MM.1S (cell line): ENCODE data around the gene SP110.

Source experiments
- DNase-seq: peaks from one replicate; pipeline ENCODE4 v3.0.0-alpha.2; 2015
- H2AFZ ChIP-seq: fragments of 300-600 bp; sonication (generic); 2 replicates; pipeline ENCODE4 v1.6.0; 2016; ENCODE audit warnings: antibody characterized with exemption, low read length
- H3F3A ChIP-seq: fragments of 300-600 bp; sonication (generic); 2 replicates; pipeline ENCODE4 v1.6.1; 2016; ENCODE audit warnings: mild to moderate bottlenecking, antibody characterized with exemption, low read length, moderate library complexity, mixed read lengths; ENCODE audit not compliant: insufficient read depth
- H3K27ac ChIP-seq: fragments of 300-600 bp; sonication (generic); 2 replicates; pipeline ENCODE4 v1.5.1; 2016; ENCODE audit warnings: mild to moderate bottlenecking, low read length
- H3K27me3 ChIP-seq: fragments of 300-600 bp; sonication (generic); replicated peaks from 2 replicates; pipeline ENCODE4 v1.6.0; 2016; ENCODE audit warnings: low read length; ENCODE audit not compliant: insufficient read depth
- H3K36me3 ChIP-seq: fragments of 300-600 bp; sonication (generic); replicated peaks from 2 replicates; pipeline ENCODE4 v1.6.1; 2016; ENCODE audit warnings: mild to moderate bottlenecking, low read length, mixed read lengths; ENCODE audit not compliant: insufficient read depth
- H3K4me1 ChIP-seq: fragments of 300-600 bp; sonication (generic); 2 replicates; pipeline ENCODE4 v1.6.1; 2016; ENCODE audit warnings: low read length, mixed read lengths
- H3K4me2 ChIP-seq: fragments of 300-600 bp; sonication (generic); 2 replicates; pipeline ENCODE4 v1.6.0; 2016; ENCODE audit warnings: low read depth, low read length
- H3K4me3 ChIP-seq: fragments of 300-600 bp; sonication (generic); 2 replicates; pipeline ENCODE4 v1.5.1; 2016; ENCODE audit warnings: low read length, mixed read lengths
- H3K79me2 ChIP-seq: fragments of 300-600 bp; sonication (generic); 2 replicates; pipeline ENCODE4 v1.6.1; 2016; ENCODE audit warnings: mixed run types, low read length, mixed read lengths
- H3K9ac ChIP-seq: fragments of 300-600 bp; sonication (generic); 2 replicates; pipeline ENCODE4 v1.6.1; 2016; ENCODE audit warnings: low read length, mixed read lengths
- H3K9me2 ChIP-seq: fragments of 300-600 bp; sonication (generic); replicated peaks from 2 replicates; pipeline ENCODE4 v1.6.1; 2016; ENCODE audit warnings: mild to moderate bottlenecking, low read length, mixed read lengths; ENCODE audit not compliant: insufficient read depth
- H3K9me3 ChIP-seq: fragments of 300-600 bp; sonication (generic); replicated peaks from 2 replicates; pipeline ENCODE4 v1.6.1; 2016; ENCODE audit warnings: mild to moderate bottlenecking, low read length, mixed read lengths; ENCODE audit not compliant: insufficient read depth
- H4K20me1 ChIP-seq: fragments of 300-600 bp; sonication (generic); 2 replicates; pipeline ENCODE4 v1.6.1; 2016; ENCODE audit warnings: mild to moderate bottlenecking, low read length, moderate library complexity, mixed read lengths; ENCODE audit not compliant: insufficient read depth
- EZH2 ChIP-seq: fragments of 300-600 bp; sonication (generic); optimal IDR thresholded peaks from 2 replicates; pipeline ENCODE3; 2017; ENCODE audit warnings: low read depth, mild to moderate bottlenecking, antibody characterized with exemption, low read length, mixed read lengths
- EZH2phosphoT487 ChIP-seq: fragments of 300-600 bp; sonication (generic); IDR thresholded peaks from 2 replicates; pipeline ENCODE4 v1.6.1; 2018; ENCODE audit warnings: antibody characterized with exemption, low read length
- TF ChIP-seq, protein P1 (sequence below): fragments of 300-600 bp; sonication (generic); IDR thresholded peaks from 2 replicates; pipeline ENCODE4 v1.5.1; 2016; ENCODE audit warnings: antibody characterized with exemption, low read length, mixed read lengths

Gene SP110

DNA sequence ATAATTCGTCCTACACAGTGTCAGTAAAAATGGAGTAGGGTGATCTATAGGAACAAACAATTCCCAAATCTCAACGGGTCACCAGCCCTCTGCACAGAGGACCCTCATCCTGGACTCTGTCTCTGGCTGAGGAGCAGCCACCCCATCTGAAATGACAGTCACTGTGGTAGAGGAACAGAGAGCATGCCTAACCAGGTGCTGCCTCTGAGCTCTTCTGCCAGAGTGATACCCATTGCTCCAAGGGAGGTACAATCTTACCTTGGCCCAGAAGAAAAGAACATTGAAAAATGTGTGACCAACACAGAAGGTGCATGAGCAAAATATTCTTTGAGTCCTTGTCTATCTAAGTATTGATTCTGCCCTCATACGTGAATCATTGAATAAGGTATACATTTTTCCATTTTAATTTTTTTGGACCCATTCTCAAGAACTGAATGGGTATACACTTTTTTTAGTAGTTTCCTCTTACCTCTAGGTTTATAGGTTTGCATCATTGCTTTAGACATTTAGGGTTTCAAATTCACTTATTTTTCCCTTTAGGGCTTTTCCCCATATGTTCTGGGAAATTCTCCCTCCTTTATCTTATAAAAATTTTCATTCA lies 14.4 kb upstream of the SP110 start:
- TF ChIP-seq EZH2 (no peak), EZH2phosphoT487 (no peak)
- TF ChIP-seq, protein P1, sequence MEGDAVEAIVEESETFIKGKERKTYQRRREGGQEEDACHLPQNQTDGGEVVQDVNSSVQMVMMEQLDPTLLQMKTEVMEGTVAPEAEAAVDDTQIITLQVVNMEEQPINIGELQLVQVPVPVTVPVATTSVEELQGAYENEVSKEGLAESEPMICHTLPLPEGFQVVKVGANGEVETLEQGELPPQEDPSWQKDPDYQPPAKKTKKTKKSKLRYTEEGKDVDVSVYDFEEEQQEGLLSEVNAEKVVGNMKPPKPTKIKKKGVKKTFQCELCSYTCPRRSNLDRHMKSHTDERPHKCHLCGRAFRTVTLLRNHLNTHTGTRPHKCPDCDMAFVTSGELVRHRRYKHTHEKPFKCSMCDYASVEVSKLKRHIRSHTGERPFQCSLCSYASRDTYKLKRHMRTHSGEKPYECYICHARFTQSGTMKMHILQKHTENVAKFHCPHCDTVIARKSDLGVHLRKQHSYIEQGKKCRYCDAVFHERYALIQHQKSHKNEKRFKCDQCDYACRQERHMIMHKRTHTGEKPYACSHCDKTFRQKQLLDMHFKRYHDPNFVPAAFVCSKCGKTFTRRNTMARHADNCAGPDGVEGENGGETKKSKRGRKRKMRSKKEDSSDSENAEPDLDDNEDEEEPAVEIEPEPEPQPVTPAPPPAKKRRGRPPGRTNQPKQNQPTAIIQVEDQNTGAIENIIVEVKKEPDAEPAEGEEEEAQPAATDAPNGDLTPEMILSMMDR: no peak
- Histone ChIP-seq H3K9me2 (no peaks in the 10 kb centered on the region), H3K9me3 (no peaks in the 10 kb centered on the region), H3K27ac (no peak overlapping the region), H3K4me3 (no peak overlapping the region), H3K27me3 (no peaks in the 10 kb centered on the region), H2AFZ (no peak overlapping the region), H3K79me2 (peaks cover 44% of the 10 kb centered on the region), H3F3A (no peaks in the 10 kb centered on the region), H3K4me2 (no peak overlapping the region), H4K20me1 (no peaks in the 10 kb centered on the region), H3K36me3 (no peaks in the 10 kb centered on the region), H3K9ac (no peak overlapping the region), H3K4me1 (peaks cover 5% of the 10 kb centered on the region)
- no peak for DNase-seq

DNA sequence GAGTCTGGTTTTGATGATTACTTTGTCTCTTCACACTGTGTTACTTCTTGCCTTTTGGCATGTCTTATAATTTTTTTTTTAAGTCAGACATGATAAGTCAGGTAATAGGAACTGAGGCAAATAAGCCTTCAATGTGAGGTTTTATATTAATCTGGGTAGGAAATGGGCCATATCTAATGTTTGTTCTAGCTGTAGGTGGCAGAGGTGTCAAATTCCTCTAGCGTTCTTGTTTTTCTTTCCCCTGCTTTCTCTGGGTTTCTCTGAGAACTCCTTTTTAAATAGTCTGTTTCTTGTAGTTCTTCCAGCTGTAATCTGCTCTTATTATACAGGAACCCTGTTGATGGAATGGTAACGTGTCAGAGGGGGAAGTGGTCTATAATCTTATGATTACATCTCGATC lies 11.5 kb upstream of the SP110 start:
- Histone ChIP-seq H3K27me3 (no peaks in the 10 kb centered on the region), H3K4me2 (no peak overlapping the region), H4K20me1 (no peaks in the 10 kb centered on the region)

DNA sequence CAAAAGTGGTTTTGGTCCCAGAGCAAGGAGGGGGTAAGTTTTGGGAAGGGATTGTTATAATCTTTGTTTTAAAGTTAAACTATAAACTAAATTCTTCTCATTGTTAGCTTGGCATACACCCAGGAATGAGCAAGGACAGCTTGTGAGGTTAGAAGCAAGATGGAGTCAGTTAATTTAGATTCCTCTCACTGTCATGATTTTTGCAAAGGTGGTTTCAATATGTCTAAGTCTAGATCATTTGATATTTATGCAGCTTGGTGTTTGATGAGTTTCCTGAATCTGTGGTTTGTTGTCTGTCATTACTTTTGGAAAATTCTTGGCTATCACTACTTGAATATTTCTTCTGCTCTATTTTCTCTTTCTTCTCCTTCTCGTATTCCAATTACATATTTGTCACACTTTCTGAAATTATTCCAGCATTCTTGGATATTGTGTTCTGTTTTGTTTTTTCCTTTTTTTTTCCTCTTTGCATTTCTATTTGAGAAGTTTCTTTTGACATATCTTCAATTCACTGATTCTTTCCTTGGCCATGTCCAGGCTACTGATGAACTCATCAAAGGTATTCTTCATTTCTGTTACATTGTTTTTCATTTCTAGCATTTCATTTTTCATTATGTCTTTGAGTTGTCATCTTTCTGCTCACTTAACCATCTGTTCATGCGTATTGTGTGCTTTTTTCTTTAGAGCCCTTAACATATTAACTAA lies 10.9 kb upstream of the SP110 start:
- H3K9me3 ChIP-seq: no peaks in the 10 kb centered on the region
- H3K36me3 ChIP-seq: no peaks in the 10 kb centered on the region
- no peaks in the 10 kb centered on the region for H3K27me3 ChIP-seq
- no peak overlapping the region for H3K27ac ChIP-seq
- TF ChIP-seq EZH2 (no peak), EZH2phosphoT487 (no peak)
- TF ChIP-seq, protein P1: no peak
- H3K4me2 ChIP-seq: no peak overlapping the region
- H4K20me1 ChIP-seq: no peaks in the 10 kb centered on the region
- no peak overlapping the region for H3K9ac ChIP-seq
- peaks cover 68% of the 10 kb centered on the region for H3K79me2 ChIP-seq
- no peaks in the 10 kb centered on the region for H3K9me2 ChIP-seq
- H3F3A ChIP-seq: peaks cover 9% of the 10 kb centered on the region
- no peak for DNase-seq
- no peak overlapping the region for H2AFZ ChIP-seq
- peaks cover 16% of the 10 kb centered on the region for H3K4me1 ChIP-seq
- H3K4me3 ChIP-seq: no peak overlapping the region

More for the DNA sequence above, 11.5 kb upstream of the SP110 start:
- Histone ChIP-seq H3K27ac (no peak overlapping the region), H3K9ac (no peak overlapping the region), H3K4me1 (peaks cover 16% of the 10 kb centered on the region), H2AFZ (no peak overlapping the region), H3K9me3 (no peaks in the 10 kb centered on the region), H3K9me2 (no peaks in the 10 kb centered on the region), H3F3A (peaks cover 3% of the 10 kb centered on the region), H3K79me2 (peaks cover 68% of the 10 kb centered on the region), H3K4me3 (no peak overlapping the region), H3K36me3 (no peaks in the 10 kb centered on the region)
- TF ChIP-seq, protein P1: no peak
- TF ChIP-seq EZH2: no peak
- no peak for TF ChIP-seq EZH2phosphoT487
- no peak for DNase-seq
